ENCODE data around the gene SLC4A7.
"Not testable (repeated sequence)": the region's sequence is repeated elsewhere in the genome, so short reads cannot be mapped to it uniquely, and the experiment has no call there.

SLC4A7 gene

DNA sequence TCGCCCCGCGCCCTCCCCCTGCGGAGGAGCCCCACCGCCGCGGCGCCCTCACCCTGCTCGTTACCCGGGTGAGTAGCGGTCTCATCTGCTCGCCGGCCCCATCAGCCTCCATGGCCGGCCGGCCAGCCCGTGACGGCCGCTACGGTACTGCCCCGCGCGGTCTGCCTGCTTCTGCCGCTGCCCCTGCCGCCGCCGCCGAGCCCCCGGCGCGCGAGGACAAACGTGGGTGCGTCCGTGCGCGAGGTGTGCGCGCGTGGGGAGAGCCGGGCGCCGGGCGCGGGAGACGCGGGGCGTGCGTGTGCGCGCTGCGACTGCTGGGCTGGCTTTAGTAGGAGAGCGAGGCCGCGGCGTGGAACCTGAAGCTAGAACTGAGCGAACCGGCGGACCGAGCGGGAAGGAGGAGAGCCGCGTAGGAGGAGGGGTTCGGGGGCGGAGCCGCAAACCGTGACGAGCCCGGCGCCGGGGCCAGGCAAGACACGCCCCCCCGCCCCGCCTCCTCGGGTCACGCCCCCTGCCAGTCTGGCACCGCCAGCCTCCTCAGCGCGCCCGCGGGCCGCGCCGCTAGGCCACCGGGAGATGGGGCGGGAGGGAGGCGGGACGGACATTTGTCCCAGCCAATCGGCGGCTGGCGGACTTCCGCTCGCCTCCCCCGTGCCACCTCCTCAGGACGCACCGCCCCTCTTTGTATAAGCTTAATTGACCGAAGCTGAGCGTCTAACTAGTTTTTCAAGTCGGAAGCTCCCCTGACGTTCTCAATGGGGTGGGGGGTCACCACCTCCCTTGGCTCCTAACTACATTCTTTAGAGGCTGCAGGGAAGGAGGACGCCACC is at the start of gene SLC4A7:
Gene SLC4A7, minus strand, starts transcription at position 370 of the 830 bp plus-strand sequence. Its CDS starts 258 bp downstream, at position 112.
- Mint-ChIP-seq H3K36me3 (ENCODE audit: low read depth) (peaks cover 8% of the 10 kb centered on the region), H3K27ac (peak within 1 kb of the TSS; percentile 96), H3K4me1 (ENCODE audit: low read depth) (peaks cover 18% of the 10 kb centered on the region), H3K4me3 (peak within 1 kb of the TSS; percentile 95), H3K27me3 (no peaks in the 10 kb centered on the region), H3K9me3 (no peaks in the 10 kb centered on the region)
- intact Hi-C loops (cut with micrococcal nuclease), result loop anchor here (1.0 to 2.0 kb wide), 2 partner anchors 37 to 183 kb away; no protein-coding TSS in a partner anchor

DNA sequence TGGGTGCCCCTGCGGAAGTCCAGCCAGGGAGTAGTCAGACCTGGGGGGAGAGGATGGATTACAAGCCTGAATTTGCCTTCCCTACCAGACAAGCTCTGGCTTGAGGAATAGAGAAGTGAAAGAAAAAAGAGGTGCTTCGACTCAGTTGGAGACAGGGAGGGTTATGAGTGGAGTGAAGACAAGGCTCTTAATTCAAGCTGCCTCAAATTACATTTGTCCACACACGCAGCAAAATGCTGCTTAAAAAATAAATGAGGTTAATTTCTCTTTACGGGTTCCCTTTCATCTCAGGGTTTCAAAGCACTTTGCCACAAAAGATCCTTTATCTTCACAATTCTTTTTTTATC is 49.0 kb upstream of the SLC4A7 start:
- Mint-ChIP-seq H3K27ac (peak overlapping the region; percentile 89), H3K36me3 (ENCODE audit: low read depth) (no peaks in the 10 kb centered on the region), H3K4me1 (ENCODE audit: low read depth) (peaks cover 49% of the 10 kb centered on the region), H3K4me3 (no peak overlapping the region), H3K27me3 (no peaks in the 10 kb centered on the region), H3K9me3 (no peaks in the 10 kb centered on the region)
- intact Hi-C loops (cut with micrococcal nuclease), result no loop called here

- peak overlapping the region; percentile 89 for H3K27ac Mint-ChIP-seq
Observed at GRCh38 chr3:27532426-27533260, 48.5 kb upstream of the SLC4A7 start.

DNA sequence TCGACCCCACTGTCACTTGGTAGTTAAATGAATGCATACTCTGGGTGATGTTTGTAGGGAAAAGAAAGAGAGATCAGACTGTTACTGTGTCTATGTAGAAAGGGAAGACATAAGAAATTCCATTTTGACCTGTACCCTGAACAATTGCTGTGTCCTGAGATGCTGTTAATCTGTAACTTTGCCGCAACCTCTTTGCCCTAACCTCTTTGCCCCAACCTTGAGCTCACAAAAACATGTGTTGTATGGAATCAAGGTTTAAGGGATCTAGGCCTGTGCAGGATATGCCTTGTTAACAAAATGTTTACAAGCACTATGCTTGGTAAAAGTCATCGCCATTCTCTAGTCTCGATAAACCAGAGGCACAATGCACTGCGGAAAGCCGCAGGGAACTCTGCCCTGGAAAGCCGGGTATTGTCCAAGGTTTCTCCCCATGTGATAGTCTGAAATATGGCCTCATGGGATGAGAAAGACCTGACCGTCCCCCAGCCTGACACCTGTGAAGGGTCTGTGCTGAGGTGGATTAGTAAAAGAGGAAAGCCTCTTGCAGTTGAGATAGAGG is 47.1 kb upstream of the SLC4A7 start:
- intact Hi-C loops (cut with micrococcal nuclease); H3K9me3 Mint-ChIP-seq; H3K27me3 Mint-ChIP-seq; H3K27ac Mint-ChIP-seq; H3K4me3 Mint-ChIP-seq; H3K36me3 Mint-ChIP-seq (ENCODE audit: low read depth): not testable (repeated sequence)
- peaks cover 55% of the 10 kb centered on the region for H3K4me1 Mint-ChIP-seq (ENCODE audit: low read depth)

More at GRCh38 chr3:27532426-27533260, 48.5 kb upstream of the SLC4A7 start:
- Mint-ChIP-seq H3K27me3 (no peaks in the 10 kb centered on the region), H3K4me1 (ENCODE audit: low read depth) (peaks cover 55% of the 10 kb centered on the region), H3K36me3 (ENCODE audit: low read depth) (no peaks in the 10 kb centered on the region), H3K4me3 (no peak overlapping the region), H3K9me3 (no peaks in the 10 kb centered on the region)
- intact Hi-C loops (cut with micrococcal nuclease), result no loop called here

DNA sequence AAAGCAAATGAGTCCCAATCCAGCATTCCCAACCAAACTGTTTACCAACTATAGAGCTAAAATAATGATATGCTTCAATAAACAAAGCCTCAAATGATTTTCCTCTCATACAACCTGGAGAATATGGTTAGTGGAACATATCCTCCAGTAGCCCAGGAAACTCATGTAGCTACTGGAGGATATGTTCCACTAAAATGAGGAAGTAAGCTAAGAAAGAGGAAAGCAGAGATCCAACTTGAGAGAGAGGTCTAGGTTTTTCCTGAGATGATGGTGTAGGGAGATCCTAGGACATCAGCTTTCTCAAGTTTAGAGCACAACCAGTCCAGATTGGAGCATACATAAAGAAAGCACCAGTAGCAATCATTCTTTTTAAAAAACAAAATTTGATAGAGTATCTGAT is 44.6 kb upstream of the SLC4A7 start:
- H3K4me3 Mint-ChIP-seq, result no peak overlapping the region
- intact Hi-C loops (cut with micrococcal nuclease), result no loop called here
- H3K27me3 Mint-ChIP-seq, result no peaks in the 10 kb centered on the region
- H3K27ac Mint-ChIP-seq, result no peak overlapping the region
- no peaks in the 10 kb centered on the region for H3K36me3 Mint-ChIP-seq (ENCODE audit: low read depth)
- peaks cover 49% of the 10 kb centered on the region for H3K4me1 Mint-ChIP-seq (ENCODE audit: low read depth)
- H3K9me3 Mint-ChIP-seq, result no peaks in the 10 kb centered on the region

- Mint-ChIP-seq H3K27me3 (no peaks in the 10 kb centered on the region), H3K4me3 (no peak overlapping the region), H3K36me3 (ENCODE audit: low read depth) (no peaks in the 10 kb centered on the region), H3K9me3 (no peaks in the 10 kb centered on the region), H3K27ac (no peak overlapping the region), H3K4me1 (ENCODE audit: low read depth) (peaks cover 40% of the 10 kb centered on the region)
- intact Hi-C loops (cut with micrococcal nuclease), result no loop called here
Observed at GRCh38 chr3:27526614-27527315, 42.6 kb upstream of the SLC4A7 start.

GRCh38 chr3:27521872-27522265 is 37.7 kb upstream of the SLC4A7 start:
- H3K4me1 Mint-ChIP-seq (ENCODE audit: low read depth), result peaks cover 32% of the 10 kb centered on the region
- no peaks in the 10 kb centered on the region for H3K9me3 Mint-ChIP-seq
- no peak overlapping the region for H3K4me3 Mint-ChIP-seq
- H3K27ac Mint-ChIP-seq, result peak overlapping the region; percentile 31
- intact Hi-C loops (cut with micrococcal nuclease), result loop anchor here (1.0 kb wide), 1 partner anchor 38 kb away; the partner anchor contains the start of gene SLC4A7
- no peaks in the 10 kb centered on the region for H3K36me3 Mint-ChIP-seq (ENCODE audit: low read depth)
- no peaks in the 10 kb centered on the region for H3K27me3 Mint-ChIP-seq

GRCh38 chr3:27521179-27521871 is 37.1 kb upstream of the SLC4A7 start:
- H3K27ac Mint-ChIP-seq, result peak overlapping the region; percentile 31
- H3K27me3 Mint-ChIP-seq, result no peaks in the 10 kb centered on the region
- intact Hi-C loops (cut with micrococcal nuclease), result loop anchor here (1.0 kb wide), 1 partner anchor 37 kb away; the partner anchor contains the start of gene SLC4A7
- H3K4me3 Mint-ChIP-seq, result no peak overlapping the region
- H3K36me3 Mint-ChIP-seq (ENCODE audit: low read depth), result no peaks in the 10 kb centered on the region
- peaks cover 32% of the 10 kb centered on the region for H3K4me1 Mint-ChIP-seq (ENCODE audit: low read depth)
- no peaks in the 10 kb centered on the region for H3K9me3 Mint-ChIP-seq

DNA sequence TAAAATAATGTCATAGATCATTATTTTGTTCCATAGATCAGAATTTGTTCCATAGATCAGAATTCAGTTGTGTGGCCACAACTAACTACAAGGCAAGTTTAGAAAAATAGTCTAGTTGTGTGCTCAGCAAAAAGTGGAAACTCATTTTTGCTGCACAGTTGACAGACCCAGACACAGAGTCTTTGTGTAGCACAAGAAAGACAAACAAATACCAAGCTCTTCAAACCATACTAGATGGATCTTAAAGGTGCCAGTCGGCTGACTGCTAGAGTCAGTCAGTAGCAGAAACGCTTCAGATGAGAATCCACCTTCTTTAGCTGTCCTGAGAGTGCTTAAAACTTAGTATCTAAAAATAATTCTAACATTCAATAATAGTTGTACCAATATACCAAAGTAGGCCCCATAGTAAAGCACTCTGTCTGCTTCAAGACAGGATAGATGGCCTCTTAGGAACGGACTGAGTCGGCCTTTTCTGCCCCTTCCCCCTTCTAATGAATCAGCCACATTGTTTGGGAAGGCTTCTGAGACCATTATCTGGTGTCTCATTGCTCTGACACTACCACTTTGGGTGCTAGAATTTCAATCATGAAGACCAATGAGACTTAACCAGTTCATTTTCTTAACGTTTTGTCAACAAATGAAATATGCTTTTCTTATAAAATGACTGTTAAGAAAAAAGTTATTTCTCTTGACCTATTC is 27.7 kb upstream of the SLC4A7 start:
- Mint-ChIP-seq H3K4me3 (no peak overlapping the region), H3K4me1 (ENCODE audit: low read depth) (peaks cover 13% of the 10 kb centered on the region), H3K9me3 (no peaks in the 10 kb centered on the region), H3K36me3 (ENCODE audit: low read depth) (no peaks in the 10 kb centered on the region), H3K27me3 (no peaks in the 10 kb centered on the region), H3K27ac (no peak overlapping the region)
- intact Hi-C loops (cut with micrococcal nuclease), result no loop called here

GRCh38 chr3:27509376-27509775 is 25.2 kb upstream of the SLC4A7 start:
- no peaks in the 10 kb centered on the region for H3K36me3 Mint-ChIP-seq (ENCODE audit: low read depth)
- no peaks in the 10 kb centered on the region for H3K9me3 Mint-ChIP-seq
- H3K27me3 Mint-ChIP-seq, result no peaks in the 10 kb centered on the region
- H3K4me3 Mint-ChIP-seq, result no peak overlapping the region
- peaks cover 20% of the 10 kb centered on the region for H3K4me1 Mint-ChIP-seq (ENCODE audit: low read depth)
- intact Hi-C loops (cut with micrococcal nuclease), result no loop called here
- peak overlapping the region; percentile 56 for H3K27ac Mint-ChIP-seq

GRCh38 chr3:27508424-27508823 is 24.2 kb upstream of the SLC4A7 start:
- Mint-ChIP-seq H3K4me3 (no peak overlapping the region), H3K27me3 (no peaks in the 10 kb centered on the region), H3K4me1 (ENCODE audit: low read depth) (peaks cover 21% of the 10 kb centered on the region), H3K9me3 (no peaks in the 10 kb centered on the region), H3K36me3 (ENCODE audit: low read depth) (no peaks in the 10 kb centered on the region), H3K27ac (no peak overlapping the region)
- intact Hi-C loops (cut with micrococcal nuclease), result no loop called here

DNA sequence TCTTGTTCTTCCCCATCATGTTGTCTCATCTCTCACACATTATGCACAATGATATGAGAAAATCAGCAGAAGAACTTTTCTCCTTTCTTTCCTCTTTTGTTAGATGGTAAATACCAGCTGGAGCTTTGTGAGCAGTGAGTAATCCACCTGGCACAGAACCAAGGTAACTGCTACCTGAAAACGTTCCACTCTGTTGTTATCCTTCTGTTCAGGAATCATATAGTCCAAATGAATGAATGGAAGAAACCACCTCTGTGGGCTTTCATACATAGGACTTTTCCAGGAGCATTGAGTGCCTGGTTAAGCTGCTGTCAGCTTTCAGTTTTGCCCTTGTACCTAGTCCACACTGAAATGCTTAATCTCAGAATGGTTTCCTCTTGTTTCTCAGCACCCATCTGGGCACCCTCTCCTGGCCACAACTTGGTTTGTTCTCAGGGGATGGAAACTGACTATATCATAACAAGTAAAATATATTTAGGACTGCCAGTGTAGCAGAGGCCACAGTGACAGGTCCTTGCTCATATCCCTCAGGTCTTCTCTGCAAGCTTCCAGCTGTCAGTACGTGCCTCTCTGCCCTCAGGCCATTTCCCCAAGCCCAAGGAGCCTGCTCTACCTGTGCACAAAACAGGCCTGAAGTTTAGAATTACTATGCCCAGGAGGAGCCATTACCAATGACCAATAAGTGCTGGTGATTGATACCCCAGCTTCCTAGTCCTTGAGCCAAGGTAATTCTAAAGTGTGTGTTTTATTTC is 23.5 kb upstream of the SLC4A7 start:
- Mint-ChIP-seq H3K4me3 (no peak overlapping the region), H3K4me1 (ENCODE audit: low read depth) (peaks cover 21% of the 10 kb centered on the region), H3K36me3 (ENCODE audit: low read depth) (no peaks in the 10 kb centered on the region), H3K27me3 (no peaks in the 10 kb centered on the region), H3K27ac (no peak overlapping the region), H3K9me3 (no peaks in the 10 kb centered on the region)
- intact Hi-C loops (cut with micrococcal nuclease), result no loop called here

Measured in dendritic cell treated with granulocyte-macrophage colony-stimulating factor and Interleukin-4, amounts not matched to agents 40 ng/mL and 50 ng/mL, for 4 days (primary cell).